HepG2 (cell line): ENCODE results near the gene PAX4. TPM values are rescaled to one million over a fixed set of nuclear protein-coding genes. Genes with fewer than 3 reads are reported as not detected.

Source experiments
- ATF3 ChIP-seq: sonication (generic); formaldehyde crosslinking; IDR thresholded peaks from 2 replicates; pipeline ENCODE4 v1.4.0; 2020; ENCODE audit warnings: missing genetic modification reagents
- CBX2 ChIP-seq, 2 experiments: fragments of 200-600 bp in 1 of 2; sonication (generic); formaldehyde crosslinking in 1 of 2; IDR thresholded peaks; 2 replicates each; pipeline versions ENCODE4 v1.7.0 to v1.8.1; 2018 to 2022; ENCODE audit warnings: low read depth in 2 of 2, low read length in 1 of 2, mild to moderate bottlenecking in 1 of 2, missing genetic modification reagents in 1 of 2
- CC2D1A ChIP-seq: sonication (generic); formaldehyde crosslinking; IDR thresholded peaks from 2 replicates; pipeline ENCODE4 v1.8.1; 2023; ENCODE audit warnings: mild to moderate bottlenecking, missing genetic modification reagents
- EZH2 ChIP-seq: conservative IDR thresholded peaks from 2 replicates; pipeline ENCODE4 v1.6.1; 2012; ENCODE audit warnings: mild to moderate bottlenecking, low read depth, low read length, moderate library complexity
- FOXK1 ChIP-seq: sonication (generic); formaldehyde crosslinking; IDR thresholded peaks from 2 replicates; pipeline ENCODE4 v1.4.0; 2020; ENCODE audit warnings: low read depth, missing genetic modification reagents, borderline replicate concordance
- NFE2 ChIP-seq: sonication (generic); formaldehyde crosslinking; IDR thresholded peaks from 2 replicates; pipeline ENCODE4 v1.4.0; 2020; ENCODE audit warnings: missing genetic modification reagents
- NR2C2 ChIP-seq: sonication (generic); formaldehyde crosslinking; IDR thresholded peaks from 2 replicates; pipeline ENCODE4 v1.4.0; 2020; ENCODE audit warnings: missing genetic modification reagents, mild to moderate bottlenecking, moderate library complexity, borderline replicate concordance
- POLR2AphosphoS5 ChIP-seq: IDR thresholded peaks from 2 replicates; pipeline ENCODE4 v1.6.1; 2012; ENCODE audit warnings: low read depth, low read length
- TFE3 ChIP-seq: IDR thresholded peaks from 2 replicates; pipeline ENCODE4 v1.6.1; 2016
- ZC3H4 ChIP-seq: sonication (generic); formaldehyde crosslinking; IDR thresholded peaks from 2 replicates; pipeline ENCODE4 v1.4.0; 2020; ENCODE audit warnings: missing genetic modification reagents, borderline replicate concordance
- ZFP82 ChIP-seq: sonication (generic); formaldehyde crosslinking; IDR thresholded peaks from 2 replicates; pipeline ENCODE4 v1.5.1; 2020; ENCODE audit warnings: mild to moderate bottlenecking, missing genetic modification reagents, borderline replicate concordance
- ZNF296 ChIP-seq: sonication (generic); formaldehyde crosslinking; conservative IDR thresholded peaks from 2 replicates; pipeline ENCODE4 v1.5.0; 2020; ENCODE audit warnings: mild to moderate bottlenecking, missing genetic modification reagents
- ZNF333 ChIP-seq: sonication (generic); formaldehyde crosslinking; IDR thresholded peaks from 2 replicates; pipeline ENCODE4 v1.4.0; 2020; ENCODE audit warnings: mild to moderate bottlenecking, missing genetic modification reagents, borderline replicate concordance
- ZNF512B ChIP-seq: sonication (generic); formaldehyde crosslinking; IDR thresholded peaks from 2 replicates; pipeline ENCODE4 v1.5.1; 2020; ENCODE audit warnings: missing genetic modification reagents, mild to moderate bottlenecking, borderline replicate concordance
- ZNF709 ChIP-seq: sonication (generic); formaldehyde crosslinking; IDR thresholded peaks from 2 replicates; pipeline ENCODE4 v1.5.0; 2020; ENCODE audit warnings: mild to moderate bottlenecking, missing genetic modification reagents
- ZNF749 ChIP-seq: sonication (generic); formaldehyde crosslinking; IDR thresholded peaks from 2 replicates; pipeline ENCODE4 v1.8.0; 2022; ENCODE audit warnings: mild to moderate bottlenecking, missing genetic modification reagents, moderate library complexity, borderline replicate concordance
- ZSCAN25 ChIP-seq: sonication (generic); formaldehyde crosslinking; IDR thresholded peaks from 2 replicates; pipeline ENCODE4 v1.8.0; 2022; ENCODE audit warnings: mild to moderate bottlenecking, missing genetic modification reagents
- polyA plus RNA-seq, 8 experiments: library from polyadenylated mRNA; depleted of rRNA in 3 of 8; stranded (reverse) in 7 of 8; unstranded in 1 of 8; fragments of >200 nt; fragmentation: Illumina TruSeq in 4 of 8; extraction: Trizol in 4 of 8; gene quantifications; 2 replicates each; pipeline versions ENCODE4 v1.2.1 to v1.2.3, GENCODE V29; 2011 to 2016; ENCODE audit warnings: low read depth in 4 of 8, missing spikeins in 1 of 8, mixed read lengths in 1 of 8; ENCODE audit not compliant: insufficient read depth in 1 of 8
- total RNA-seq, 5 experiments: library from RNA; depleted of rRNA; stranded (reverse); fragments of >200 nt; fragmentation: Illumina TruSeq; extraction: Trizol; gene quantifications; 2 replicates each; pipeline ENCODE4 v1.2.3, GENCODE V29; 2016; ENCODE audit warnings: low read depth in 1 of 5
- TF ChIP-seq, protein P1 (sequence below): sonication (generic); formaldehyde crosslinking; IDR thresholded peaks from 2 replicates; pipeline ENCODE4 v1.5.0; 2020; ENCODE audit warnings: mild to moderate bottlenecking, missing genetic modification reagents
- TF ChIP-seq, protein P2 (sequence below): sonication (generic); formaldehyde crosslinking; IDR thresholded peaks from 2 replicates; pipeline ENCODE4 v1.8.0; 2022; ENCODE audit warnings: mild to moderate bottlenecking, missing genetic modification reagents, borderline replicate concordance
- TF ChIP-seq, protein P3 (sequence below): sonication (generic); formaldehyde crosslinking; IDR thresholded peaks from 2 replicates; pipeline ENCODE4 v1.5.0; 2020; ENCODE audit warnings: missing genetic modification reagents

The PAX4 gene
- total and polyA plus RNA-seq, 2 of the 13 experiments (the other 11 are each of a cell fraction or from before 2014, with no cell fraction given): not detected

DNA sequence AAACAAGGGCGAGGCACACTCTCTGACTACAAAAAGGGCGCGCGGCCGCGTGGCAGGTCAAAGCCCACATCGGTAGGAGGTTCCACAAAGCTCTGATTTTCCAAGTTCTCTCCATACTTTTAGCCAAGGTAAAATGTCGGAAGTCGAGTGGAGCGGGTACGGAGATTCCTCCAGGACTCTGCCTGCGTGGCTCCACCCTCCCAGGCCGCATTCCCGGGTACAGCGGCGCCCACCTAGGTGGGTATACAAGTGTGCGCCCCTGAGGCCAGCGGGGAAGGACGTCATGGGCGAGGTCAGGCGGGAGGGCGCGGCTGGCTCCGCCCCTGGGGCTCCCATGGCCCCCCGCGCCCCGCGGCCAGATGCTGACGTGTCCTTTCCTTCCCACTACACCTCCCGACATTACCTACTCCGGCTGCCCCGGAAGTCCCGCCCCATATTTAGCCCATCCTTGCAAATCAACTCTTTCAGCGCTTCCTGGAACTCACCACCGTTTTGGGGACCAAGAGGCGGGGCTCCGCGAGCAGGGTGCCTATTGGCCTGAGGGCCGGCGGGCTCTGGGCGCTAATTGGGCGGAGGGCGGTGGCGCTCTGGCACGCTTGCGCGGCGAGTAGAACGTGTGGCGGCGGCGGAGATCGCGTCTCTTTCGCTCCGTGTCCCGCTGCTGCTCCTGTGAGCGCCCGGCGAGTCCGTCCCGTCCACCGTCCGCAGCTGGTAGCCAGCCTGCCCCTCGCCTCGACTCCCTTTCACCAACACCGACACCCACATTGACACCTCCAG lies 33.8 kb upstream of the PAX4 start, which contains the start of gene SND1 (continued):
- peak; percentile 95 for TF ChIP-seq NR2C2
- 0 out of 2 replicates have a peak, but pooled peaks have one; percentile 31 for TF ChIP-seq ATF3 (CRISPR knock-in tag)
- peak; percentile 25; the same call in 1 of the 2 replicates for TF ChIP-seq ZSCAN25
- no peak for TF ChIP-seq CC2D1A (CRISPR knock-in tag)
- no peak for TF ChIP-seq NFE2 (CRISPR knock-in tag)
- peak; percentile 67 for TF ChIP-seq POLR2AphosphoS5
- TF ChIP-seq, protein P1, sequence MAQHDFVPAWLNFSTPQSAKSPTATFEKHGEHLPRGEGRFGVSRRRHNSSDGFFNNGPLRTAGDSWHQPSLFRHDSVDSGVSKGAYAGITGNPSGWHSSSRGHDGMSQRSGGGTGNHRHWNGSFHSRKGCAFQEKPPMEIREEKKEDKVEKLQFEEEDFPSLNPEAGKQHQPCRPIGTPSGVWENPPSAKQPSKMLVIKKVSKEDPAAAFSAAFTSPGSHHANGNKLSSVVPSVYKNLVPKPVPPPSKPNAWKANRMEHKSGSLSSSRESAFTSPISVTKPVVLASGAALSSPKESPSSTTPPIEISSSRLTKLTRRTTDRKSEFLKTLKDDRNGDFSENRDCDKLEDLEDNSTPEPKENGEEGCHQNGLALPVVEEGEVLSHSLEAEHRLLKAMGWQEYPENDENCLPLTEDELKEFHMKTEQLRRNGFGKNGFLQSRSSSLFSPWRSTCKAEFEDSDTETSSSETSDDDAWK: no peak
- TF ChIP-seq TFE3 (CRISPR knock-in tag): peak; percentile 22; the same call in 1 of the 2 replicates
- peak; percentile 93; the same call in 1 of the 2 replicates for TF ChIP-seq ZNF749 (CRISPR knock-in tag)
- no peak for TF ChIP-seq EZH2
- TF ChIP-seq, protein P2, sequence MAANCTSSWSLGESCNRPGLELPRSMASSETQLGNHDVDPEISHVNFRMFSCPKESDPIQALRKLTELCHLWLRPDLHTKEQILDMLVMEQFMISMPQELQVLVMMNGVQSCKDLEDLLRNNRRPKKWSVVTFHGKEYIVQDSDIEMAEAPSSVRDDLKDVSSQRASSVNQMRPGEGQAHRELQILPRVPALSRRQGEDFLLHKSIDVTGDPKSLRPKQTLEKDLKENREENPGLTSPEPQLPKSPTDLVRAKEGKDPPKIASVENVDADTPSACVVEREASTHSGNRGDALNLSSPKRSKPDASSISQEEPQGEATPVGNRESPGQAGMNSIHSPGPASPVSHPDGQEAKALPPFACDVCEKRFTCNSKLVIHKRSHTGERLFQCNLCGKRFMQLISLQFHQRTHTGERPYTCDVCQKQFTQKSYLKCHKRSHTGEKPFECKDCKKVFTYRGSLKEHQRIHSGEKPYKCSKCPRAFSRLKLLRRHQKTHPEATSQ: no peak
- TF ChIP-seq ZNF709 (CRISPR knock-in tag): no peak; the same call in 1 of the 2 replicates
- TF ChIP-seq ZC3H4: no peak
- TF ChIP-seq, protein P3, sequence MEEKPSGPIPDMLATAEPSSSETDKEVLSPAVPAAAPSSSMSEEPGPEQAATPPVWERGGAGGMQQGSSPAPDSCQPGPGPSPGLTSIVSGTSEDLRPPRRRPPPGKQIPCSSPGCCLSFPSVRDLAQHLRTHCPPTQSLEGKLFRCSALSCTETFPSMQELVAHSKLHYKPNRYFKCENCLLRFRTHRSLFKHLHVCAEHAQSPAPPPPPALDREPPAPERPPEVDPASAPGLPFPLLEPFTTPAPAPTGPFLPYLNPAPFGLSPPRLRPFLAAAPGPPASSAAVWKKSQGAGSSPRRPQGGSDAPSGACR: peak; percentile 8; the same call in 1 of the 2 replicates
- peak; percentile 94; the same call in 1 of the 2 replicates for TF ChIP-seq ZFP82
- TF ChIP-seq CBX2 (IDR thresholded peaks at IDR 0.05; ENCODE audit: low read depth, low read length): no peak
- no peak for TF ChIP-seq CBX2 (CRISPR knock-in tag; IDR thresholded peaks at IDR 0.05; ENCODE audit: low read depth)
- TF ChIP-seq FOXK1 (CRISPR knock-in tag): peak; percentile 65
- TF ChIP-seq ZNF512B (CRISPR knock-in tag): no peak
- TF ChIP-seq ZNF296 (CRISPR knock-in tag): no peak
- TF ChIP-seq ZNF333: no peak; the same call in none of the 2 replicates
